SK-N-SH treated with all-trans-retinoic acid at 6 μM for 48 hours (cell line): ENCODE data around the gene VAMP1.
A peak's percentile ranks its signal among the peaks of the same experiment; 100 is the strongest.

Experiments
- ATAC-seq: fragments of 200-7000 bp; cut with Tn5 transposase; 3 replicates; pipeline ENCODE4 v1.9.1; 2020; ENCODE audit warnings: mild to moderate bottlenecking, moderate library complexity
- ARNTL ChIP-seq: fragments of 450-650 bp; formaldehyde crosslinking; IDR thresholded peaks from 2 replicates; pipeline ENCODE4 v1.5.0; 2020; ENCODE audit warnings: low read depth, mild to moderate bottlenecking, moderate library complexity, borderline replicate concordance
- BACH2 ChIP-seq: fragments of 250-450 bp; sonication (Bioruptor Pico); IDR thresholded peaks from 2 replicates; pipeline ENCODE4 v1.9.0; 2021; ENCODE audit warnings: mild to moderate bottlenecking, borderline replicate concordance
- CSDC2 ChIP-seq: fragments of 250-450 bp; sonication (Bioruptor Pico); IDR thresholded peaks from 2 replicates; pipeline ENCODE4 v1.5.0; 2020; ENCODE audit warnings: mild to moderate bottlenecking, moderate library complexity
- ESRRG ChIP-seq: fragments of 250-450 bp; sonication (Bioruptor Pico); IDR thresholded peaks from 2 replicates; pipeline ENCODE4 v1.6.1; 2021; ENCODE audit warnings: mild to moderate bottlenecking
- GLIS3 ChIP-seq: fragments of 250-450 bp; sonication (Bioruptor Pico); IDR thresholded peaks from 2 replicates; pipeline ENCODE4 v1.5.0; 2020; ENCODE audit warnings: mild to moderate bottlenecking, moderate library complexity
- ISL1 ChIP-seq: fragments of 250-450 bp; sonication (Bioruptor Pico); IDR thresholded peaks from 2 replicates; pipeline ENCODE4 v2.1.2; 2022; ENCODE audit warnings: mild to moderate bottlenecking, moderate library complexity
- OSR1 ChIP-seq: fragments of 250-450 bp; sonication (Bioruptor Pico); IDR thresholded peaks from 2 replicates; pipeline ENCODE4 v1.8.0; 2022; ENCODE audit warnings: moderate library complexity, mild to moderate bottlenecking, inconsistent platforms
- PPARA ChIP-seq: fragments of 250-450 bp; sonication (Bioruptor Pico); IDR thresholded peaks from 2 replicates; pipeline ENCODE4 v1.5.0; 2020; ENCODE audit warnings: mild to moderate bottlenecking, borderline replicate concordance
- RARB ChIP-seq: fragments of 250-450 bp; sonication (Bioruptor Pico); IDR thresholded peaks from 2 replicates; pipeline ENCODE4 v1.8.0; 2021; ENCODE audit warnings: mild to moderate bottlenecking, moderate library complexity
- SNAI2 ChIP-seq: fragments of 250-450 bp; sonication (Bioruptor Pico); IDR thresholded peaks from 2 replicates; pipeline ENCODE4 v1.5.0; 2020; ENCODE audit warnings: mild to moderate bottlenecking, moderate library complexity
- TCF4 ChIP-seq: fragments of 250-450 bp; sonication (Bioruptor Pico); IDR thresholded peaks from 2 replicates; pipeline ENCODE4 v1.8.0; 2021; ENCODE audit warnings: mild to moderate bottlenecking, moderate library complexity, borderline replicate concordance
- TOX ChIP-seq: fragments of 250-450 bp; sonication (Bioruptor Pico); IDR thresholded peaks from 2 replicates; pipeline ENCODE4 v1.8.0; 2021; ENCODE audit warnings: mild to moderate bottlenecking, moderate library complexity, borderline replicate concordance
- ZFP3 ChIP-seq: fragments of 250-450 bp; sonication (Bioruptor Pico); IDR thresholded peaks from 2 replicates; pipeline ENCODE4 v1.5.0; 2020; ENCODE audit warnings: mild to moderate bottlenecking, moderate library complexity
- ZFP30 ChIP-seq: fragments of 450-650 bp; formaldehyde crosslinking; IDR thresholded peaks from 2 replicates; pipeline ENCODE4 v1.5.0; 2022; ENCODE audit warnings: mild to moderate bottlenecking, moderate library complexity
- ZNF565 ChIP-seq: fragments of 450-650 bp; formaldehyde crosslinking; conservative IDR thresholded peaks from 2 replicates; pipeline ENCODE4 v1.5.0; 2020; ENCODE audit warnings: low read depth, mild to moderate bottlenecking, moderate library complexity
- ZNF70 ChIP-seq: fragments of 450-650 bp; formaldehyde crosslinking; IDR thresholded peaks from 2 replicates; pipeline ENCODE4 v1.5.0; 2020; ENCODE audit warnings: mild to moderate bottlenecking, moderate library complexity
- ZNF8 ChIP-seq: fragments of 450-650 bp; formaldehyde crosslinking; IDR thresholded peaks from 2 replicates; pipeline ENCODE4 v1.5.0; 2020; ENCODE audit warnings: mild to moderate bottlenecking, moderate library complexity
- TF ChIP-seq, protein P1 (sequence below): fragments of 250-450 bp; sonication (Bioruptor Pico); IDR thresholded peaks from 2 replicates; pipeline ENCODE4 v1.8.0; 2021; ENCODE audit warnings: low read depth, mild to moderate bottlenecking, moderate library complexity, borderline replicate concordance
- TF ChIP-seq, protein P2 (sequence below): fragments of 250-450 bp; sonication (Bioruptor Pico); IDR thresholded peaks from 2 replicates; pipeline ENCODE4 v1.5.0; 2020; ENCODE audit warnings: mild to moderate bottlenecking, moderate library complexity
- TF ChIP-seq, protein P3 (sequence below): fragments of 250-450 bp; sonication (Bioruptor Pico); IDR thresholded peaks from 2 replicates; pipeline ENCODE4 v1.5.1; 2020; ENCODE audit warnings: low read depth, mild to moderate bottlenecking, moderate library complexity
- TF ChIP-seq, protein P4 (sequence below): fragments of 250-450 bp; sonication (Bioruptor Pico); IDR thresholded peaks from 2 replicates; pipeline ENCODE4 v1.8.0; 2020; ENCODE audit warnings: mild to moderate bottlenecking, moderate library complexity, borderline replicate concordance

VAMP1 gene

DNA sequence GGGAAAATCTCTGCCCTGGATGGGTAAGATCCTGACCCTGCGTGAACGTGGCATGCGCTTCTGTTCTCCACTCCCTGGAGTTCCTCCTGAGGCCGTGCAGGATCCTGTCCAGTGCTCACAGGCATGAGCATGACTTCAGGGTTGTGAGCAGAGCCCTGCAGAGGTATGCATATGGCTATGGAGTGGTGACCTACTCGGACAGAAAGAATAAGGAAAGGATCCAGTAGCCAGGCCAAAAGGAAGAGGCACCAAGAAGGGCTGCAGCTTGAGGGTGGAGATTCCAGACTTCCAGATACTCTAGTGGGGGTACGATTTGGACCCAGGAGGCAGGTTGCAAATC lies 46.5 kb downstream of the VAMP1 start:
- ATAC-seq = peak; percentile 46
- TF ChIP-seq ZNF565 (no peak), RARB (CRISPR knock-in tag) (no peak), ESRRG (CRISPR knock-in tag) (no peak), ARNTL (no peak)
- TF ChIP-seq, all 23 proteins: peak for 0

DNA sequence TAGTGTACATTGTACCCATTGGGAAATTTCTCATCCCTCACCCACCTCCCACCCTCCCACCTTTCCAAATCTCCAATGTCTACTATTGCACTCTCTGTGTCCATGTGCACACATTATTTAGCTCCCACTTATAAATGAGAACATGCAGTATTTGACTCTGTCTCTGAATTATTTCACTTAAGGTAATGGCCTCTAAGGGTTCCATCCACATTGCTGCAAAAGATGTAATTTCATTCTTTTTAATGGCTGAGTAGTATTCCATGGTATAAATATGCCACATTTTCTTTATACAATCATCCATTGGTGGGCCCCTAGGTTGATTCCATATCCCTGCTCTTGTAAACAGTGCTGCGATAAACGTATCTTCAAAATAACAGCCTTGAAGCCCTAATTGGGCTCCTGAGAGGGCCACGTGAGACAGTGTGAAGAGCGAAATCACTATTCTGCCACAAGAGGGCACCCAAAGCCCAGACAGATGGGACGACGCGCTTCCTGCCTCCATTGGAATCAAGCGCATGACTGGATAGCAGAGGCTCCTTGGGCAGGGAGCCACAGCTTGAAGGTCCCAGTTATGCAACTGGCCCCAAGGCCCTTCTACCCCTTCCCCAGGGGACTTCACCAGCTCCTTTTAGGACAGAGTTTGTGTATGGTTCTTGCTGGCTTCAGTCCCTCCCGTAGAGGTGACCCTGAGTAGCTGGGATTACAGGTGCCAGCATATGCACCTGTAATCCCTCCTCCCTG lies 47.0 kb downstream of the VAMP1 start:
- TF ChIP-seq, protein P1, sequence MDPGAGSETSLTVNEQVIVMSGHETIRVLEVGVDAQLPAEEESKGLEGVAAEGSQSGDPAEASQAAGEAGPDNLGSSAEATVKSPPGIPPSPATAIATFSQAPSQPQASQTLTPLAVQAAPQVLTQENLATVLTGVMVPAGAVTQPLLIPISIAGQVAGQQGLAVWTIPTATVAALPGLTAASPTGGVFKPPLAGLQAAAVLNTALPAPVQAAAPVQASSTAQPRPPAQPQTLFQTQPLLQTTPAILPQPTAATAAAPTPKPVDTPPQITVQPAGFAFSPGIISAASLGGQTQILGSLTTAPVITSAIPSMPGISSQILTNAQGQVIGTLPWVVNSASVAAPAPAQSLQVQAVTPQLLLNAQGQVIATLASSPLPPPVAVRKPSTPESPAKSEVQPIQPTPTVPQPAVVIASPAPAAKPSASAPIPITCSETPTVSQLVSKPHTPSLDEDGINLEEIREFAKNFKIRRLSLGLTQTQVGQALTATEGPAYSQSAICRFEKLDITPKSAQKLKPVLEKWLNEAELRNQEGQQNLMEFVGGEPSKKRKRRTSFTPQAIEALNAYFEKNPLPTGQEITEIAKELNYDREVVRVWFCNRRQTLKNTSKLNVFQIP = no peak
- no peak for TF ChIP-seq BACH2 (CRISPR knock-in tag)
- TF ChIP-seq ZNF8 = no peak
- no peak for TF ChIP-seq ISL1 (CRISPR knock-in tag)
- no peak for TF ChIP-seq CSDC2 (CRISPR knock-in tag)
- no peak for TF ChIP-seq ZNF70 (CRISPR knock-in tag)
- no peak for TF ChIP-seq ZFP3 (CRISPR knock-in tag)
- TF ChIP-seq GLIS3 (CRISPR knock-in tag) = no peak
- TF ChIP-seq PPARA (CRISPR knock-in tag) = no peak
- peak; percentile 100 for ATAC-seq

DNA sequence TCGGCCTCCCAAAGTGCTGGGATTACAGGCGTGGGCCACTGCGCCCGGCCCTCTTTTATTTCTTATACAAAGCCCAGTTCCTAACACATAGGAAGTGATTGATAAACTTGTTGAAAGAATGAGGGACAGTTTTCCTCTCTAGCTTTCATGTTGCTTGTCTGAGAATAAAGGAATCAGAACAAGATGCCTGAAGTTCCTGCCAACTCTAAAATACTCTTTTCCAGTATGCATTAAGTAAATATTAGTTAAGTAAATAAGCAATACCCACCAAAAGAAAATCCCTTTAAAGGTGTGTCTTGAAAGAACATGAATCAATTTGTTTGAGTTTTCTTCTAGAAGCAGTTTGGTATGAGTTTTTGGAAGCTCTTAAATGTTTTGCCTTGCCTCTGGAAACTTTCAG lies 50.1 kb downstream of the VAMP1 start:
- TF ChIP-seq ARNTL = no peak
- no peak for TF ChIP-seq SNAI2 (CRISPR knock-in tag)
- no peak for TF ChIP-seq PPARA (CRISPR knock-in tag)
- TF ChIP-seq, protein P2, sequence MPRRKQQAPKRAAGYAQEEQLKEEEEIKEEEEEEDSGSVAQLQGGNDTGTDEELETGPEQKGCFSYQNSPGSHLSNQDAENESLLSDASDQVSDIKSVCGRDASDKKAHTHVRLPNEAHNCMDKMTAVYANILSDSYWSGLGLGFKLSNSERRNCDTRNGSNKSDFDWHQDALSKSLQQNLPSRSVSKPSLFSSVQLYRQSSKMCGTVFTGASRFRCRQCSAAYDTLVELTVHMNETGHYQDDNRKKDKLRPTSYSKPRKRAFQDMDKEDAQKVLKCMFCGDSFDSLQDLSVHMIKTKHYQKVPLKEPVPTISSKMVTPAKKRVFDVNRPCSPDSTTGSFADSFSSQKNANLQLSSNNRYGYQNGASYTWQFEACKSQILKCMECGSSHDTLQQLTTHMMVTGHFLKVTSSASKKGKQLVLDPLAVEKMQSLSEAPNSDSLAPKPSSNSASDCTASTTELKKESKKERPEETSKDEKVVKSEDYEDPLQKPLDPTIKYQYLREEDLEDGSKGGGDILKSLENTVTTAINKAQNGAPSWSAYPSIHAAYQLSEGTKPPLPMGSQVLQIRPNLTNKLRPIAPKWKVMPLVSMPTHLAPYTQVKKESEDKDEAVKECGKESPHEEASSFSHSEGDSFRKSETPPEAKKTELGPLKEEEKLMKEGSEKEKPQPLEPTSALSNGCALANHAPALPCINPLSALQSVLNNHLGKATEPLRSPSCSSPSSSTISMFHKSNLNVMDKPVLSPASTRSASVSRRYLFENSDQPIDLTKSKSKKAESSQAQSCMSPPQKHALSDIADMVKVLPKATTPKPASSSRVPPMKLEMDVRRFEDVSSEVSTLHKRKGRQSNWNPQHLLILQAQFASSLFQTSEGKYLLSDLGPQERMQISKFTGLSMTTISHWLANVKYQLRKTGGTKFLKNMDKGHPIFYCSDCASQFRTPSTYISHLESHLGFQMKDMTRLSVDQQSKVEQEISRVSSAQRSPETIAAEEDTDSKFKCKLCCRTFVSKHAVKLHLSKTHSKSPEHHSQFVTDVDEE (CRISPR knock-in tag) = no peak
- no peak for TF ChIP-seq TCF4
- TF ChIP-seq, protein P3, sequence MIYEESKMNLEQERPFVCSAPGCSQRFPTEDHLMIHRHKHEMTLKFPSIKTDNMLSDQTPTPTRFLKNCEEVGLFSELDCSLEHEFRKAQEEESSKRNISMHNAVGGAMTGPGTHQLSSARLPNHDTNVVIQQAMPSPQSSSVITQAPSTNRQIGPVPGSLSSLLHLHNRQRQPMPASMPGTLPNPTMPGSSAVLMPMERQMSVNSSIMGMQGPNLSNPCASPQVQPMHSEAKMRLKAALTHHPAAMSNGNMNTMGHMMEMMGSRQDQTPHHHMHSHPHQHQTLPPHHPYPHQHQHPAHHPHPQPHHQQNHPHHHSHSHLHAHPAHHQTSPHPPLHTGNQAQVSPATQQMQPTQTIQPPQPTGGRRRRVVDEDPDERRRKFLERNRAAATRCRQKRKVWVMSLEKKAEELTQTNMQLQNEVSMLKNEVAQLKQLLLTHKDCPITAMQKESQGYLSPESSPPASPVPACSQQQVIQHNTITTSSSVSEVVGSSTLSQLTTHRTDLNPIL (CRISPR knock-in tag) = no peak
- no peak for TF ChIP-seq RARB (CRISPR knock-in tag)
- no peak for TF ChIP-seq TOX (CRISPR knock-in tag)
- TF ChIP-seq, protein P4, sequence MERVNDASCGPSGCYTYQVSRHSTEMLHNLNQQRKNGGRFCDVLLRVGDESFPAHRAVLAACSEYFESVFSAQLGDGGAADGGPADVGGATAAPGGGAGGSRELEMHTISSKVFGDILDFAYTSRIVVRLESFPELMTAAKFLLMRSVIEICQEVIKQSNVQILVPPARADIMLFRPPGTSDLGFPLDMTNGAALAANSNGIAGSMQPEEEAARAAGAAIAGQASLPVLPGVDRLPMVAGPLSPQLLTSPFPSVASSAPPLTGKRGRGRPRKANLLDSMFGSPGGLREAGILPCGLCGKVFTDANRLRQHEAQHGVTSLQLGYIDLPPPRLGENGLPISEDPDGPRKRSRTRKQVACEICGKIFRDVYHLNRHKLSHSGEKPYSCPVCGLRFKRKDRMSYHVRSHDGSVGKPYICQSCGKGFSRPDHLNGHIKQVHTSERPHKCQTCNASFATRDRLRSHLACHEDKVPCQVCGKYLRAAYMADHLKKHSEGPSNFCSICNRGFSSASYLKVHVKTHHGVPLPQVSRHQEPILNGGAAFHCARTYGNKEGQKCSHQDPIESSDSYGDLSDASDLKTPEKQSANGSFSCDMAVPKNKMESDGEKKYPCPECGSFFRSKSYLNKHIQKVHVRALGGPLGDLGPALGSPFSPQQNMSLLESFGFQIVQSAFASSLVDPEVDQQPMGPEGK (CRISPR knock-in tag) = no peak
- TF ChIP-seq, protein P1 = no peak
- no peak for TF ChIP-seq ZNF565
- TF ChIP-seq BACH2 (CRISPR knock-in tag) = no peak
- no peak for TF ChIP-seq GLIS3 (CRISPR knock-in tag)
- TF ChIP-seq ZFP30 (CRISPR knock-in tag) = no peak
- no peak for TF ChIP-seq OSR1 (CRISPR knock-in tag)
- no peak for TF ChIP-seq ISL1 (CRISPR knock-in tag)
- ATAC-seq = no peak
